Activated CD8-positive, alpha-beta memory T cell treated with anti-CD3 and anti-CD28 coated beads, Interleukin-2, amount 50 U/mL, for 48 hours (primary cell): Measurements from ENCODE around the gene RALGPS1.

Source experiments
- DNase-seq: peaks from one replicate; pipeline ENCODE4 v3.0.0-alpha.2; 2020

Gene RALGPS1

GRCh38 chr9:126914458-126915280, at the start of gene RALGPS1:
Gene RALGPS1, plus strand, starts transcription at chr9:126914782. Its CDS starts 47,508 bp downstream, at chr9:126962290.
- DNase-seq: peak; percentile 91

DNA sequence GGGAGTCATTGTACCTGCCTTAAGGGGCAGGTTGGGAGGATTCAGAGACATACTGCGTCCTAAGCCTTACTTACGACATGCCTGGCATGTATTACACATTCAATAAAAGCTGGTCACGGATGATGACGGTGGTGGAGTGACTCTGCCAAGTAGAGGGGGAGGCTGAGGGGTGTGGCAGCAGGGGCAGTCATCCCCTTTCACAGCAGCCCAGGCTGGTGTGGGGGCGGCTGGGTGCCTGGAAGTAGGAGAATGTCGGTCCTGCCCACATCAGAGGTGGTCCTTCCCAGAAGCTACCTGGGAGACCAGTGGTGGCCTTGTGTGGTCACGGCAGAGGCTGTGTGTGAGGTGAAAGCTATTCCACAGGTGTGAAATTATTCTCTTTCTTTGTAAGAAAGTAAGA, 45.2 kb upstream of the RALGPS1 start:
- DNase-seq: no peak

- no peak for DNase-seq
Measured at GRCh38 chr9:126872516-126872915, 42.1 kb upstream of the RALGPS1 start.

DNA sequence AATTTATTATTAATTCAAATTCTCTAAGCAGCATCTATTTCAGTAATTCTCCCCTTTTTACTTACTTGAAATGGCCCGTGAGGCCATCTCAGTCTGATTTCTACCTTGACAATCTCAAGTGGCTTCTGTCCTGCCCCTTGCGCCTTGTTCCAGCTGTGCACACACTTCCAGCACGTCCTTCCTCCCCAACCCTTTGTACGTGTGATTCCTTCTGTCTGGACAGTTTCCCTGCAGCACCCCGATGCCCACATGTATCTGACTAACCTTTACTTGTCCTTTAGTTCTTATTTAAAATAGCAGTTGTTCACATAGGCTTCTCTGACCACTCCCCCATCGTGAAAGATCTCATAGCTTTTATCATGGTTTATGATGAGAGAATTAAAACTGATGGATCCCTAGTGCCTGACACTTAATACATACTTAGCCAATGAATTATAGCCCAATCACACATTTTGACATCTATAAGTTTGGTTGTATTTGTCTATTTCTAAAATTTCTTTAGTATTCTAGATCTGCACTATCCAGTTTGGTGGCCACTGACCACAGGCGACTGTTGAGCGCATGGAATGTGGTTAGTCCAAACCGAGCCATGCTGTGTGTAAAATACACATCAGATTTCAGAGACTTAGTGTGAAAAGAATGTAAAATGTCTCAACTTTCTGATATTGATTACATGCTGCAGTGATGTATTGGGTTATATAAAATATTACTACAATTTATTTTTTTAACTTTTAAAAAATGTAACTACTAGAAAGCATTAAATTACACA, 39.9 kb upstream of the RALGPS1 start:
- DNase-seq: no peak

DNA sequence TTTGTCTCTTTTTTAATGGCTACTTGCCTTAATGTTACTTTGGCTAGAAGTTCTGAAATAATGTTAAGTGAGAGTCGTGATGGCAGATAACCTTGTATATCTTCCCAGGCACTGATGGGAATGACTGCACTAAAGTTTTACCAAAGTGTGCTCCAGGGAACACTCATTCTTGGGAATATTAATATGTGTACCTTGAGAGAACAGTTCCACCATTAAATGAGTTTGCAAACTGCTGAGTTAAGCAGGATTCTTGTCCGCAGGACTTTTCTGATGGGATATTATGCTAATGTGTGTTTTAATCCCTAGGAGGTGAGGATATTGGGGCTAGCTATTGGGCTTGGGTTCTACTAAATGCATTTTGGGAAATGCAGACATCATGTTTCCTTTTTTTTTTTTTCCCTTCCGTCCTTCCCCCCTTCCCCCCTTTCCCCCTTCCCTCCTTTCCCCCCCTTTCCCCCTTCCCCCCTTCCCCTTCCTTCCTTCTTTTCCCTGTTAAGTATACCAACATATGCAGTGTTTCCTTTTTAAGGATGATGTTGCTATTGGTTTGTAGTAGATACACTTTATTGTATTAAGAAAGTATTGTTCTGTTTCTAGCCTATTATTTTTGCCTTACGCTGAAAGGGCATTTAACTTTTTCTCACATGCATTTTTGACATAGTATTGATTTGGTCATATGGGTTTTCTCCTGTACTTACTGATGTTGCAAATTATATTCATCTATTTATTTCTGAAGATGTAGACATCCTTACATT, 38.6 kb upstream of the RALGPS1 start:
- no peak for DNase-seq

GRCh38 chr9:126876531-126876930, 38.1 kb upstream of the RALGPS1 start:
- DNase-seq: no peak

GRCh38 chr9:126877418-126877817, 37.2 kb upstream of the RALGPS1 start:
- DNase-seq: no peak

DNA sequence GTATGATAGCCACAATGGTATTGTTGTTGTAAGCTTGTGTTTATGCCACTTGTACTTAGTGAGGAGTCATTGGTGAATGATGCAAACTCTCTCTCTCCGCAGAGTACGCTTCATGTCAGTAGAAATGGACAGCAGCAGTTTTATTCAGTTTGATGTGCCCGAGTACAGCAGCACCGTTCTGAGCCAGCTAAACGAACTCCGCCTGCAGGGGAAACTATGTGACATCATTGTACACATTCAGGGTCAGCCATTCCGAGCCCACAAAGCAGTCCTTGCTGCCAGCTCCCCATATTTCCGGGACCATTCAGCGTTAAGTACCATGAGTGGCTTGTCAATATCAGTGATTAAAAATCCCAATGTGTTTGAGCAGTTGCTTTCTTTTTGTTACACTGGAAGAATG, 35.3 kb upstream of the RALGPS1 start:
- DNase-seq: no peak

DNA sequence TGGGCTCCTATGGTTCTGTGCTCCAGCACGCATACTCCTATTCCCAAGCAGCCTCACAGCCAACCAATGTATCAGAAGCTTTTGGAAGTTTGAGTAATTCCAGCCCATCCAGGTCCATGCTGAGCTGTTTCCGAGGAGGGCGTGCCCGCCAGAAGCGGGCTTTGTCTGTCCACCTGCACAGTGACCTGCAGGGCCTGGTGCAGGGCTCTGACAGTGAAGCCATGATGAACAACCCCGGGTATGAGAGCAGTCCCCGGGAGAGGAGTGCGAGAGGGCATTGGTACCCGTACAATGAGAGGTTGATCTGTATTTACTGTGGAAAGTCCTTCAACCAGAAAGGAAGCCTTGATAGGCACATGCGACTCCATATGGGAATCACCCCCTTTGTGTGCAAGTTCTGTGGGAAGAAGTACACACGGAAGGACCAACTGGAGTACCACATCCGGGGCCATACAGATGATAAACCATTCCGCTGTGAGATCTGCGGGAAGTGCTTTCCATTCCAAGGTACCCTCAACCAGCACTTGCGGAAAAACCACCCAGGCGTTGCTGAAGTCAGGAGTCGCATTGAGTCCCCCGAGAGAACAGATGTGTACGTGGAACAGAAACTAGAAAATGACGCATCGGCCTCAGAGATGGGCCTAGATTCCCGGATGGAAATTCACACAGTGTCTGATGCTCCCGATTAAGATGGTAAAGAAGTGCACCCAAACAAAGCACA, 34.2 kb upstream of the RALGPS1 start:
- DNase-seq: no peak

GRCh38 chr9:126880947-126881332, 33.6 kb upstream of the RALGPS1 start:
- no peak for DNase-seq

DNA sequence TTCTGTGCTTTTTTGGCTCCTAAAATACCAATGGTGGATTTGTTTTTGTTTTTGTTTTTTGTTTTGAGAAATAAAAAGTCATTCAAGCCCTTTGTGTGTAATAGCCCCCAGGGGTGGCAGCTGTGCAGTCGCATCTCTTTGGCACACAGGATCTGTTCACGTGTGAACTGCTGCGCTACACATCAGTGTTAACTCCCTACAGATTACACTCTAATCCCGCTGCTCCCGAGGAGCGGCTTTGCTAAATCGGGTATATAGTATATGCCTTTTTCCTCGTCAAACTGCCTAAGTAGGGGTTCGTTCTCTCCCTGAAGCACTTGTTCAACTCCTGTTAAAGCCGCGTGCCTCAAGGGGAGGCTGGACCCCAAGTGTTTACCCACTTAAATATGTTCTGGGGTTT, 31.8 kb upstream of the RALGPS1 start:
- no peak for DNase-seq

- DNase-seq: no peak
Measured at GRCh38 chr9:126883636-126884035, 30.9 kb upstream of the RALGPS1 start.

DNA sequence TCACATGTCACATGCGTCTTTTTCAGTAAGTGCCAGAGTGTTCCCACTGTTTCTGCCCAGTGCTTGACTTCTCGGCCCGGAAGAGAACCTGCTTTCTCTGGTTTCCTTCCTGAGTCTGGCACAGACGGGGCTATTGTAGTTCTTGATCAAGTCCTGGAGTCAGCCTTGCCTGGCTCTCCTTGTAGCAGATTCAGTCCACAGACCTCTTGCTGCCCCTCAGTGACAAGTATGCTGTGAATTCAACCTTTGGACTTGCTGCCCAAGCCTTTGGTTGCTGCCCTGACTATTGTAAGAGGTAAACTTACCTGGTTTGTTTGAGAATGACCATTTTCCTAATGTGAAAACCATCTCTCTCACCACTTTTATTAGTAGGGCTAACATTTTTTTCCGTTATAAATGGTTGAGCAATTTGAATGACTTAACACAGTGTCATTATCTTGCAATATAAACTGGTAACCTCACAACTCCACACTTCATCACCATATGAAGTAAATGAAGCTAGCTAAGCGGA, 29.4 kb upstream of the RALGPS1 start:
- no peak for DNase-seq

DNA sequence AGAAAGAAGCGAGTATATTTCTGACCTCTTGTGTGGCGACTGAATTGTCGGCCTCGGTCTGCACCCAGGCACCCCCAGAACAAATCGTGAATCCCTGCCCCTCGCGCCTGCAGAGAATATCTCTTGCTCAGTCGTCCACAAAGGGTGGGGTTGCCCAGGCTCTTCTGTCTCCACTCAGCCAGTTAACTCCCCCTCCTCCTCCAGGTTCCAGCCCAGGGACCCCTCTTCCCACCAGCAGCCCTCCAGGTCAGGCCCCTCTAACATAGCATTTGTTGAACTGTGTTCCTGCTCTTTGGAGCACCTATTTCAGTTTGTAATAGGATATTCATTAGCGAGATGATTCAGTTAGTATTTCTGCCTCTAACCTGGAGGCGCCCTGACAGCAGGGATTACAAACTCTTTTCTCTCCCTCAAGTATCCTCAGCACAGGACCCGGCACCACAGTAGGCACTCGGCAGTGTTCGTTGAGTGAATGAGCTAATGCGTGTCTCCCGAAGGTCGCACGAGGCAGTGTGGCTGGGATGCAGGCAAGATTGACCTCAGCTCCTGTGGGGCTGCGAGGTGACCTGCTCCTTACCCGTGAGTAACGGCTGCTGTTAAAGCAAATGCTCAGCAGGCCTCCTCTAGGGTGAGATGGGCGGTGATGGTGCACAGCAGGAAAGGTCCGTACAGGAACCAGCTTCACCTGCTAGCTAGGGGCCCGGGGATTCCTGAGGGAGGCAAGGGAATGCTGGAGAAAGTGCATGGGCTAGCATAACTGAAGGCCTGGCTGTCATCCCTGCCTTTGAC, 28.4 kb upstream of the RALGPS1 start:
- DNase-seq: no peak

DNA sequence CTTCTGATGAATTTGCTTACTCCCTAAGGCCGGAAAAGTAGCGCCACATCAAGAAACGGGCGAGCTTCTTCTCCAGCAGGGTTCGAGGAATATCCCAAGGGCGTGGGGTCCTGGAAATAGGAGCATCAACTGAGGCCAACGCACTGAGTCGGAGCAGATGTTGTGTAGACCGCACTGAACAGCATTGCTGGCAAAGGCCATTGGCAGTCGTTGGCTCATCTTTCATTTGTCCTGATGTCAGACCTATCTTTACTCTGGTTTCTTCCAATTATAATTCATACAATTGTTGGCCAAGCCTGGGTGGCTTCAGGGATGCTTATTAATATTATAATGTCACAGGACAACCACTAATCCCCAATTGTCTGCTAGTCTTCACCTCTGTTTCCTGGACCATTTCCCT, 27.7 kb upstream of the RALGPS1 start:
- no peak for DNase-seq

GRCh38 chr9:126891676-126892075, 22.9 kb upstream of the RALGPS1 start:
- DNase-seq: no peak

GRCh38 chr9:126893079-126893478, 21.5 kb upstream of the RALGPS1 start:
- DNase-seq: no peak

GRCh38 chr9:126894052-126894603, 20.5 kb upstream of the RALGPS1 start:
- DNase-seq: no peak

- DNase-seq: no peak
Measured at GRCh38 chr9:126902210-126902609, 12.4 kb upstream of the RALGPS1 start.

DNA sequence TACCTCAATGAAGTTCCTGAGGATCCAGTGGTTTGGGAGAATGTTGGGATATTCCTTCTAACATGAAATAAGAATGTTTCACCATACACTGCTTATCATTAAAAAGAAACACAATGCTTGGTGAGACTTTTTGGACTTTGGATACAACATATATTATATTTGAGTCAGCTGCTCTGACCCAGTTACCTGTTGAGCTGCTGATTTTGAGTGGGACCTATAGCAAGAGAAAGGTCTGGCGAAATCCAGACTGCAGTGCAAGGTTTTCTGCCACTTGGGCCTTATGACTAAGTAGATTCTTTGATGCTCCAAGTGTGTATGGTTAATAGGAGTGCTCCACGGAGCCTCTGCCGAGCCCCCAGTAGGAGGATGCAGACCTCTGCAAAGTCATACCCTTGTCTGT, 10.0 kb upstream of the RALGPS1 start:
- no peak for DNase-seq

DNA sequence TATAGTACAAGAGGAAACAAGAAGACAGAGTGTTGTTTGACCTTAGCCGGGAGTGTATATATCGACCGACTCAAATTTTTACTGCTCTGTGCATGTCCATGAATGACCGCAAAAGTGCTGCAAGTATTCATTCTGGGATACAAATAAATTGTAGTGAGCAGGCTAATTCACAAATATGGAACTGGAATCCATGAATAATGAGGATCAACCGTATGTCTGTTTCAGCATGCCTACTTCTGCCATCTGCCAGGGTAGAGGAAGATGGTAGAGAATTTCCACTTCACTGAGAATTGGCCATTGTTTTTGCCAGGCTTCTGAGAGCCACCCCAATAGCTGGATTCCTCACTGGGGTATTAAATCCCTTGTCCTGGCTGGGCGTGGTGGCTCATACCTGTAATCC, 8.5 kb upstream of the RALGPS1 start:
- DNase-seq: no peak

DNA sequence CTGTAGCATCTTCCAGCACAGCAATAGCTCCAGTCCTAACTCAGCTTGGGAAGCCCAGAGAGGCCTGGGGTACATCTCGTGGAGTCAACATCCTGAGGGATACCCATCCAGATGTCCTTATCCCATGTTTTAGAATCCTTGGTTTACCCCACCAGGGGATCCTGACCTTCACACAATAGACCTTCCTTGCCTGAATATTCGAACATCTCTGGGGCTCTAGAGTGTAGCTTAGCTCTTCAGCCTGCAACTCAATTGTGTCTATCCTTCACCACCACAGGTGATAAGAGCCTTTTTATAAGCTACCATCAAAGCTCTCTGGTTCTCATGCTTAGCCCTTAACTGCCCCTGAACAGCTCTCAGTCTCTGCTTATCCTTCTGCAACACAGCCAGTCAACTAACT, 7.5 kb upstream of the RALGPS1 start:
- no peak for DNase-seq
